Hepatocyte (in vitro differentiated cells): Measurements from ENCODE around the gene TMEM235.

Experiments used
- EZH2 ChIP-seq: fragments of 200-600 bp; sonication (generic); IDR thresholded peaks from 2 replicates; pipeline ENCODE4 v1.6.1; 2016; ENCODE audit warnings: antibody characterized with exemption, mild to moderate bottlenecking, borderline replicate concordance
- EZH2phosphoT487 ChIP-seq: fragments of 200-600 bp; sonication (generic); IDR thresholded peaks from one replicate; pipeline ENCODE4 v1.6.1; 2018; ENCODE audit warnings: antibody characterized with exemption, mild to moderate bottlenecking, low read depth, moderate library complexity; ENCODE audit not compliant: unreplicated experiment, severe bottlenecking
- TF ChIP-seq, protein P1 (sequence below): fragments of 200-600 bp; sonication (generic); IDR thresholded peaks from 2 replicates; pipeline ENCODE4 v1.5.1; 2016; ENCODE audit warnings: antibody characterized with exemption, mild to moderate bottlenecking; ENCODE audit not compliant: poor library complexity

DNA sequence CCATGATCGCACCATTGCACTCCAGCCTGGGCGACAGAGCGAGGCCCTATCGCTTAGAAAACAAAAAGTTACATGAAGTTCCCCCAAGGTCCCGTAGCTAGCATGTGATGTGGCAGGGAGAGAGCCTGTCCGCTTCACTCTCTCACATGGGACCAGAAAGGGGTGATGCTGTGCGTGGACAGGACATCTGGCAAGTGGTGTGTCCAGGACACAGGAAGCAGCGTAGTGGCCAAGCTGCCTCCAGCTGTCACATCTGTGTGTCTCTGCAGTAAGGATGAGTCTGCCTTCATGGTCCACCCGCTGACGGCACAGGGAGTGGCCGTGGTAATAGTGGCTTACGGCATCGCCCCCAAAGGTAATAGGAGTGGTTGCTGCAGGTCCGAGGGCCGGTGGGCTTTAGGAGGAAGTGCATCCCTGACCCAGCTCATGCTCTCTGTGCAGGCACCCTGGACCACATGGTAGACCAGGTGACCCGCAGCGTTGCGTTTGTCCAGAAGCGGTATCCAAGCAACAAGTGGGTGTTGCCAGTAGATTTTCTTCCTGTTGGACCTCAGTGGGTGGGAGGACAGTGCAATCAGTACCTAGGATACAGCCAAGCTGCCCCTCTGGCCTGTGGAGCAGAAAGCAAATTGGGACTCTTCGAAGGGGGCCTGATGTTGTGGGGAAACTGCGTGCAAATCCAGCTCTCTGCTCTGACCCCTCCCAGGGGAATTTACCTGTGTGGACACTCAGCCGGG is 26.9 kb upstream of the TMEM235 start:
- TF ChIP-seq EZH2 = no peak
- TF ChIP-seq, protein P1, sequence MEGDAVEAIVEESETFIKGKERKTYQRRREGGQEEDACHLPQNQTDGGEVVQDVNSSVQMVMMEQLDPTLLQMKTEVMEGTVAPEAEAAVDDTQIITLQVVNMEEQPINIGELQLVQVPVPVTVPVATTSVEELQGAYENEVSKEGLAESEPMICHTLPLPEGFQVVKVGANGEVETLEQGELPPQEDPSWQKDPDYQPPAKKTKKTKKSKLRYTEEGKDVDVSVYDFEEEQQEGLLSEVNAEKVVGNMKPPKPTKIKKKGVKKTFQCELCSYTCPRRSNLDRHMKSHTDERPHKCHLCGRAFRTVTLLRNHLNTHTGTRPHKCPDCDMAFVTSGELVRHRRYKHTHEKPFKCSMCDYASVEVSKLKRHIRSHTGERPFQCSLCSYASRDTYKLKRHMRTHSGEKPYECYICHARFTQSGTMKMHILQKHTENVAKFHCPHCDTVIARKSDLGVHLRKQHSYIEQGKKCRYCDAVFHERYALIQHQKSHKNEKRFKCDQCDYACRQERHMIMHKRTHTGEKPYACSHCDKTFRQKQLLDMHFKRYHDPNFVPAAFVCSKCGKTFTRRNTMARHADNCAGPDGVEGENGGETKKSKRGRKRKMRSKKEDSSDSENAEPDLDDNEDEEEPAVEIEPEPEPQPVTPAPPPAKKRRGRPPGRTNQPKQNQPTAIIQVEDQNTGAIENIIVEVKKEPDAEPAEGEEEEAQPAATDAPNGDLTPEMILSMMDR = no peak
- TF ChIP-seq EZH2phosphoT487 = no peak
